HCT116 (cell line): Measurements from ENCODE around the gene IQGAP2. TPM values are rescaled to one million over a fixed set of nuclear protein-coding genes. Genes with fewer than 3 reads are reported as not detected.

Experiments used
- ATAC-seq: fragments of 200-7000 bp; cut with Tn5 transposase; 2 replicates; pipeline ENCODE4 v1.9.1; 2020; ENCODE audit warnings: mild to moderate bottlenecking, moderate library complexity
- BruUV-seq: library from RNA; stranded (reverse); fragments of 400-500 nt; replicated peaks from 2 replicates; lab custom pipeline; 2021; lab: Mats Ljungman, UMichigan
- CTCF ChIA-PET: fragments of 300-600 bp; sonication (Branson Sonifier 250); formaldehyde crosslinking; loops from one replicate; lab custom pipeline; 2021; ENCODE audit warnings: antibody characterized with exemption; lab: Charles Lee
- POLR2A ChIA-PET: fragments of 300-600, 350-600 bp; sonication (Branson Sonifier 250); formaldehyde crosslinking; loops from one replicate; lab custom pipeline; 2021; ENCODE audit warnings: antibody characterized with exemption; lab: Charles Lee
- RAD21 ChIA-PET, 2 experiments: fragments of 300-600 bp; sonication (Branson Sonifier 250); formaldehyde crosslinking; loops; one replicate each; lab custom pipeline; 2023; ENCODE audit warnings: low total read pairs in 2 of 2; ENCODE audit not compliant: uncharacterized antibody in 2 of 2, unreplicated experiment in 2 of 2, low non-redundant PET in 1 of 2; lab: Charles Lee
- DNase-seq: peaks from one replicate; pipeline ENCODE4 v3.0.0-alpha.2; 2010; ENCODE audit warnings: low read depth, low spot score
- H2AFZ ChIP-seq: fragments of 200-600 bp; shearing (Covaris generic), sonication (generic); 2 replicates; pipeline ENCODE4 v1.6.1; 2017; ENCODE audit warnings: low read depth, mixed run types, mixed read lengths, antibody characterized with exemption, low read length; ENCODE audit not compliant: poor library complexity, severe bottlenecking
- H3K27ac ChIP-seq: 2 replicates; pipeline ENCODE4 v1.5.1; 2012; ENCODE audit warnings: low read depth, low read length
- H3K27me3 ChIP-seq: fragments of 200-600 bp; sonication (generic); 2 replicates; pipeline ENCODE4 v1.6.1; 2016; ENCODE audit warnings: mixed run types, low read length, mixed read lengths; ENCODE audit not compliant: insufficient read depth
- H3K36me3 ChIP-seq, 2 experiments: fragments of 200-500 bp in 1 of 2; fragments of 200-600 bp in 1 of 2; sonication (Bioruptor generic) in 1 of 2; sonication (generic) in 1 of 2; 2 replicates each; pipeline versions ENCODE4 v1.5.1 to v1.6.1; 2014 to 2016; ENCODE audit warnings: low read length in 2 of 2, inconsistent platforms in 1 of 2, mixed read lengths in 1 of 2, mixed run types in 1 of 2; ENCODE audit not compliant: insufficient read depth in 2 of 2, control insufficient read depth in 1 of 2
- H3K4me1 ChIP-seq, 2 experiments: fragments of 200-600 bp in 1 of 2; sonication (generic) in 1 of 2; 2 replicates each; pipeline versions ENCODE4 v1.5.1 to v1.6.1; 2012 to 2017; ENCODE audit warnings: low read length in 2 of 2, inconsistent platforms in 1 of 2, mild to moderate bottlenecking in 1 of 2, mixed read lengths in 1 of 2, mixed run types in 1 of 2, moderate library complexity in 1 of 2; ENCODE audit not compliant: insufficient read depth in 2 of 2, control insufficient read depth in 1 of 2
- H3K4me2 ChIP-seq: fragments of 200-600 bp; sonication (generic); 2 replicates; pipeline ENCODE4 v1.6.1; 2017; ENCODE audit warnings: mixed run types, low read length, mixed read lengths
- H3K4me3 ChIP-seq, 2 experiments: fragments of 200-600 bp in 1 of 2; sonication (generic) in 1 of 2; replicated peaks in 1 of 2; 2 replicates each; pipeline ENCODE4 v1.5.1; 2011 to 2016; ENCODE audit warnings: low read length in 2 of 2, control low read depth in 1 of 2, low read depth in 1 of 2, mild to moderate bottlenecking in 1 of 2, mixed read lengths in 1 of 2, mixed run types in 1 of 2
- H3K79me2 ChIP-seq: fragments of 200-600 bp; sonication (generic); 2 replicates; pipeline ENCODE4 v1.6.1; 2017; ENCODE audit warnings: mild to moderate bottlenecking, mixed run types, low read length, moderate library complexity, mixed read lengths; ENCODE audit not compliant: insufficient read depth
- H3K9ac ChIP-seq: fragments of 200-600 bp; sonication (generic); 2 replicates; pipeline ENCODE4 v1.6.1; 2016; ENCODE audit warnings: low read length, mixed read lengths
- H3K9me2 ChIP-seq: fragments of 200-600 bp; sonication (generic), shearing (Covaris generic); 2 replicates; pipeline ENCODE4 v1.6.1; 2017; ENCODE audit warnings: mixed run types, mild to moderate bottlenecking, moderate library complexity; ENCODE audit not compliant: insufficient read depth
- H3K9me3 ChIP-seq, 2 experiments: fragments of 200-500 bp in 1 of 2; fragments of 200-600 bp in 1 of 2; sonication (Bioruptor generic) in 1 of 2; sonication (generic) in 1 of 2; 2 replicates each; pipeline ENCODE4 v1.6.1; 2014 to 2017; ENCODE audit warnings: low read length in 2 of 2, mixed read lengths in 2 of 2, inconsistent platforms in 1 of 2, low read depth in 1 of 2, mild to moderate bottlenecking in 1 of 2, mixed run types in 1 of 2, moderate library complexity in 1 of 2; ENCODE audit not compliant: control insufficient read depth in 1 of 2, insufficient read depth in 1 of 2
- H4K20me1 ChIP-seq: fragments of 200-600 bp; sonication (generic), shearing (Covaris generic); 2 replicates; pipeline ENCODE4 v1.6.1; 2017; ENCODE audit warnings: mixed run types, mild to moderate bottlenecking, moderate library complexity; ENCODE audit not compliant: insufficient read depth
- ATF3 ChIP-seq: IDR thresholded peaks from 2 replicates; pipeline ENCODE4 v1.6.1; 2012
- CEBPB ChIP-seq: IDR thresholded peaks from 2 replicates; pipeline ENCODE4 v1.6.1; 2012; ENCODE audit warnings: low read depth
- FOSL1 ChIP-seq: IDR thresholded peaks from 2 replicates; pipeline ENCODE4 v1.6.1; 2012; ENCODE audit warnings: low read depth
- JUND ChIP-seq: IDR thresholded peaks from 2 replicates; pipeline ENCODE4 v1.6.1; 2012
- MAX ChIP-seq: IDR thresholded peaks from 2 replicates; pipeline ENCODE4 v1.6.1; 2012
- POLR2A ChIP-seq: IDR thresholded peaks from 2 replicates; pipeline ENCODE4 v1.7.0; 2011; ENCODE audit warnings: borderline replicate concordance; ENCODE audit not compliant: insufficient read depth, insufficient read length; ENCODE audit errors: extremely low read depth
- POLR2AphosphoS5 ChIP-seq: IDR thresholded peaks from 2 replicates; pipeline ENCODE4 v1.6.1; 2011; ENCODE audit warnings: mild to moderate bottlenecking, low read depth, low read length, moderate library complexity
- RAD21 ChIP-seq: IDR thresholded peaks from 2 replicates; pipeline ENCODE4 v1.6.1; 2012; ENCODE audit warnings: low read depth, mild to moderate bottlenecking
- SP1 ChIP-seq: IDR thresholded peaks from 2 replicates; pipeline ENCODE4 v1.6.1; 2012; ENCODE audit warnings: low read depth
- SRF ChIP-seq: IDR thresholded peaks from 2 replicates; pipeline ENCODE4 v1.6.1; 2012; ENCODE audit warnings: low read depth
- TCF7L2 ChIP-seq: IDR thresholded peaks from 2 replicates; pipeline ENCODE4 v1.7.0; 2011; ENCODE audit warnings: borderline replicate concordance, inconsistent platforms; ENCODE audit not compliant: insufficient read depth, insufficient read length; ENCODE audit errors: extremely low read depth
- ZNF274 ChIP-seq: fragments of 200-500 bp; sonication (Bioruptor generic); IDR thresholded peaks from 2 replicates; pipeline ENCODE4 v1.6.1; 2014; ENCODE audit warnings: mild to moderate bottlenecking, low read depth, low read length, inconsistent platforms
- intact Hi-C: fragments of 100-400 bp; cut with micrococcal nuclease; formaldehyde crosslinking; loops from 2 replicates; pipeline ENCODE4 v1.10.0; 2022
- total RNA-seq: library from RNA; stranded (reverse); gene quantifications from one replicate; pipeline ENCODE4 v1.2.1, GENCODE V29; 2021; ENCODE audit not compliant: unreplicated experiment

The IQGAP2 gene
- total RNA-seq, 1 experiment from 2014 or later: 2.0 TPM

- no peak for TF ChIP-seq TCF7L2
- no peak for TF ChIP-seq CEBPB
- TF ChIP-seq JUND: no peak
- TF ChIP-seq POLR2A: no peak
- no peak for TF ChIP-seq SRF
- no peak for TF ChIP-seq MAX
- TF ChIP-seq, all 23 proteins: peak for 0
These were observed 339.5 kb downstream of the IQGAP2 start (continued) for GRCh38 chr5:76742583-76742982.

- POLR2A ChIA-PET: no interaction called here
- H3K9ac ChIP-seq: no peak overlapping the region
- no peaks in the 10 kb centered on the region for H3K27me3 ChIP-seq
- H3K9me3 ChIP-seq: no peaks in the 10 kb centered on the region
- H3K4me2 ChIP-seq: no peak overlapping the region
- TF ChIP-seq FOSL1 (no peak), SP1 (no peak), POLR2AphosphoS5 (no peak), ATF3 (no peak), CEBPB (no peak), TCF7L2 (no peak), ZNF274 (no peak), JUND (no peak), RAD21 (no peak)
- ATAC-seq (no peak), DNase-seq (no peak)
- H3K4me3 ChIP-seq: no peak overlapping the region
- intact Hi-C loops: no loop called here
- H3K79me2 ChIP-seq: no peaks in the 10 kb centered on the region
- no peaks in the 10 kb centered on the region for H4K20me1 ChIP-seq
- RAD21 ChIA-PET: interaction anchor here in 1 of 2 experiments (1.2 kb wide), 1 partner anchor 30 kb away, joined by 3 read pairs; no protein-coding TSS in a partner anchor
- H3K36me3 ChIP-seq: no peaks in the 10 kb centered on the region
- CTCF ChIA-PET: no interaction called here
- no peaks in the 10 kb centered on the region for H3K9me2 ChIP-seq
- no TSS peak for BruUV-seq
- peaks cover 7 to 13% of the 10 kb centered on the region in 2 experiments for H3K4me1 ChIP-seq
- H3K27ac ChIP-seq: no peak overlapping the region
- peak overlapping the region; percentile 59 for H2AFZ ChIP-seq
These were observed 341.5 kb downstream of the IQGAP2 start for GRCh38 chr5:76744632-76745031.
